WTC11 (cell line): ENCODE data around the gene SCGB1A1. TPM values are rescaled to one million over a fixed set of nuclear protein-coding genes. Genes with fewer than 3 reads are reported as not detected.

ENCODE experiments used
- ATAC-seq: fragments of 200-7000 bp; cut with Tn5 transposase; 2 replicates; pipeline ENCODE4 v1.10.0; 2021; ENCODE audit warnings: mild to moderate bottlenecking, moderate library complexity
- CTCF ChIA-PET: fragments of 300-600 bp; sonication (Branson Sonifier 250); formaldehyde crosslinking; loops from one replicate; lab custom pipeline; 2021; ENCODE audit warnings: antibody characterized with exemption; lab: Charles Lee
- POLR2A ChIA-PET: fragments of 350-600 bp; sonication (Branson Sonifier 250); formaldehyde crosslinking; loops from one replicate; lab custom pipeline; 2021; ENCODE audit warnings: antibody characterized with exemption; lab: Charles Lee
- DNase-seq: peaks from one replicate; pipeline ENCODE4 v3.0.0; 2021; ENCODE audit warnings: low spot score
- H3K27ac Mint-ChIP-seq: 2 replicates; pipeline ENCODE4 v1.8.0; 2021; ENCODE audit warnings: mixed read lengths
- H3K27me3 Mint-ChIP-seq: 2 replicates; pipeline ENCODE4 v1.8.0; 2021; ENCODE audit warnings: low read depth, mild to moderate bottlenecking, moderate library complexity, mixed read lengths
- H3K36me3 Mint-ChIP-seq: 2 replicates; pipeline ENCODE4 v1.8.0; 2021; ENCODE audit warnings: mixed read lengths
- H3K4me1 Mint-ChIP-seq: 2 replicates; pipeline ENCODE4 v1.8.0; 2022; ENCODE audit warnings: mixed read lengths
- H3K4me3 Mint-ChIP-seq: 2 replicates; pipeline ENCODE4 v1.8.0; 2021; ENCODE audit warnings: mild to moderate bottlenecking, moderate library complexity, mixed read lengths
- H3K9me3 Mint-ChIP-seq: 2 replicates; pipeline ENCODE4 v1.8.0; 2021; ENCODE audit warnings: mixed read lengths
- ELF4 ChIP-seq: sonication (generic); formaldehyde crosslinking; IDR thresholded peaks from 2 replicates; pipeline ENCODE4 v1.8.1; 2022; ENCODE audit warnings: low read depth, mild to moderate bottlenecking, moderate library complexity, missing genetic modification reagents
- GABPB1 ChIP-seq: sonication (generic); formaldehyde crosslinking; IDR thresholded peaks from 2 replicates; pipeline ENCODE4 v1.8.1; 2023; ENCODE audit warnings: mild to moderate bottlenecking, missing genetic modification reagents
- GTF2I ChIP-seq: fragments of 250-450 bp; sonication (Bioruptor Pico); conservative IDR thresholded peaks from 2 replicates; pipeline ENCODE4 v1.4.0; 2021; ENCODE audit warnings: mild to moderate bottlenecking
- MXD4 ChIP-seq: fragments of 250-450 bp; sonication (Bioruptor Pico); IDR thresholded peaks from 2 replicates; pipeline ENCODE4 v1.8.0; 2021; ENCODE audit warnings: mild to moderate bottlenecking, moderate library complexity, borderline replicate concordance
- MYBL2 ChIP-seq: sonication (generic); formaldehyde crosslinking; IDR thresholded peaks from 2 replicates; pipeline ENCODE4 v1.8.1; 2023; ENCODE audit warnings: mild to moderate bottlenecking, moderate library complexity, missing genetic modification reagents
- TEAD1 ChIP-seq: sonication (generic); formaldehyde crosslinking; IDR thresholded peaks from 2 replicates; pipeline ENCODE4 v1.8.0; 2022; ENCODE audit warnings: mild to moderate bottlenecking, missing genetic modification reagents
- USF1 ChIP-seq: sonication (generic); formaldehyde crosslinking; IDR thresholded peaks from 2 replicates; pipeline ENCODE4 v1.8.0; 2022; ENCODE audit warnings: mild to moderate bottlenecking, missing genetic modification reagents
- ZBTB21 ChIP-seq: sonication (generic); formaldehyde crosslinking; IDR thresholded peaks from 2 replicates; pipeline ENCODE4 v1.8.1; 2023; ENCODE audit warnings: mild to moderate bottlenecking, missing genetic modification reagents, borderline replicate concordance
- ZNF138 ChIP-seq: sonication (generic); formaldehyde crosslinking; conservative IDR thresholded peaks from 2 replicates; pipeline ENCODE4 v1.8.1; 2022; ENCODE audit warnings: mild to moderate bottlenecking, moderate library complexity, missing genetic modification reagents
- ZNF219 ChIP-seq: sonication (generic); formaldehyde crosslinking; IDR thresholded peaks from 2 replicates; pipeline ENCODE4 v1.8.0; 2023; ENCODE audit warnings: missing genetic modification reagents, mild to moderate bottlenecking, borderline replicate concordance
- ZNF317 ChIP-seq: sonication (generic); formaldehyde crosslinking; IDR thresholded peaks from 2 replicates; pipeline ENCODE4 v1.8.1; 2023; ENCODE audit warnings: low read depth, mild to moderate bottlenecking, moderate library complexity, missing genetic modification reagents, borderline replicate concordance
- ZNF423 ChIP-seq: fragments of 250-450 bp; sonication (Bioruptor Pico); IDR thresholded peaks from 2 replicates; pipeline ENCODE4 v2.1.2; 2022; ENCODE audit warnings: mild to moderate bottlenecking, moderate library complexity
- ZNF512 ChIP-seq: sonication (generic); formaldehyde crosslinking; IDR thresholded peaks from 2 replicates; pipeline ENCODE4 v1.8.1; 2022; ENCODE audit warnings: missing genetic modification reagents, borderline replicate concordance
- total RNA-seq: library from RNA; stranded (reverse); gene quantifications from 3 replicates; pipeline ENCODE4 v1.2.3, GENCODE V29; 2021
- TF ChIP-seq, protein P1 (sequence below): sonication (generic); formaldehyde crosslinking; IDR thresholded peaks from 2 replicates; pipeline ENCODE4 v1.8.0; 2022; ENCODE audit warnings: mild to moderate bottlenecking, missing genetic modification reagents
- TF ChIP-seq, protein P2 (sequence below): sonication (generic); formaldehyde crosslinking; IDR thresholded peaks from 2 replicates; pipeline ENCODE4 v1.8.1; 2023; ENCODE audit warnings: mild to moderate bottlenecking, missing genetic modification reagents, moderate library complexity
- TF ChIP-seq, protein P3 (sequence below): sonication (generic); formaldehyde crosslinking; IDR thresholded peaks from 2 replicates; pipeline ENCODE4 v1.8.0; 2023; ENCODE audit warnings: missing genetic modification reagents, mild to moderate bottlenecking, borderline replicate concordance
- TF ChIP-seq, protein P4 (sequence below): sonication (generic); formaldehyde crosslinking; IDR thresholded peaks from 2 replicates; pipeline ENCODE4 v1.8.1; 2022; ENCODE audit warnings: mild to moderate bottlenecking, moderate library complexity, missing genetic modification reagents
- TF ChIP-seq, protein P5 (sequence below): fragments of 250-450 bp; sonication (Bioruptor Pico); IDR thresholded peaks from 2 replicates; pipeline ENCODE4 v1.9.0; 2021; ENCODE audit warnings: mild to moderate bottlenecking

The SCGB1A1 gene
- total RNA-seq, 1 experiment from 2014 or later = 1.2 TPM

- Mint-ChIP-seq H3K9me3 (no peaks in the 10 kb centered on the region), H3K4me1 (no peaks in the 10 kb centered on the region; the same call in 1 of the 2 replicates), H3K4me3 (no peak overlapping the region), H3K27ac (no peak overlapping the region), H3K27me3 (no peaks in the 10 kb centered on the region), H3K36me3 (no peaks in the 10 kb centered on the region)
- ChIA-PET POLR2A (no interaction called here), CTCF (interaction anchor here (1.1 to 3.0 kb wide), 4 partner anchors 40 to 96 kb away, joined by 3 to 15 read pairs (median 4); no protein-coding TSS in a partner anchor)
- TF ChIP-seq ZBTB21 (no peak), ZNF512 (CRISPR knock-in tag) (no peak), MXD4 (CRISPR knock-in tag) (no peak), TEAD1 (CRISPR knock-in tag) (no peak), USF1 (CRISPR knock-in tag) (no peak), ZNF423 (CRISPR knock-in tag) (no peak), MYBL2 (CRISPR knock-in tag) (no peak), ELF4 (CRISPR knock-in tag) (no peak), ZNF219 (CRISPR knock-in tag) (no peak), GTF2I (no peak), ZNF138 (CRISPR knock-in tag) (no peak), GABPB1 (CRISPR knock-in tag) (no peak), ZNF317 (CRISPR knock-in tag) (no peak)
- TF ChIP-seq, protein P1, sequence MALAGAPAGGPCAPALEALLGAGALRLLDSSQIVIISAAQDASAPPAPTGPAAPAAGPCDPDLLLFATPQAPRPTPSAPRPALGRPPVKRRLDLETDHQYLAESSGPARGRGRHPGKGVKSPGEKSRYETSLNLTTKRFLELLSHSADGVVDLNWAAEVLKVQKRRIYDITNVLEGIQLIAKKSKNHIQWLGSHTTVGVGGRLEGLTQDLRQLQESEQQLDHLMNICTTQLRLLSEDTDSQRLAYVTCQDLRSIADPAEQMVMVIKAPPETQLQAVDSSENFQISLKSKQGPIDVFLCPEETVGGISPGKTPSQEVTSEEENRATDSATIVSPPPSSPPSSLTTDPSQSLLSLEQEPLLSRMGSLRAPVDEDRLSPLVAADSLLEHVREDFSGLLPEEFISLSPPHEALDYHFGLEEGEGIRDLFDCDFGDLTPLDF (CRISPR knock-in tag) = no peak
- TF ChIP-seq, protein P2, sequence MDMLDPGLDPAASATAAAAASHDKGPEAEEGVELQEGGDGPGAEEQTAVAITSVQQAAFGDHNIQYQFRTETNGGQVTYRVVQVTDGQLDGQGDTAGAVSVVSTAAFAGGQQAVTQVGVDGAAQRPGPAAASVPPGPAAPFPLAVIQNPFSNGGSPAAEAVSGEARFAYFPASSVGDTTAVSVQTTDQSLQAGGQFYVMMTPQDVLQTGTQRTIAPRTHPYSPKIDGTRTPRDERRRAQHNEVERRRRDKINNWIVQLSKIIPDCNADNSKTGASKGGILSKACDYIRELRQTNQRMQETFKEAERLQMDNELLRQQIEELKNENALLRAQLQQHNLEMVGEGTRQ = no peak
- TF ChIP-seq, protein P3, sequence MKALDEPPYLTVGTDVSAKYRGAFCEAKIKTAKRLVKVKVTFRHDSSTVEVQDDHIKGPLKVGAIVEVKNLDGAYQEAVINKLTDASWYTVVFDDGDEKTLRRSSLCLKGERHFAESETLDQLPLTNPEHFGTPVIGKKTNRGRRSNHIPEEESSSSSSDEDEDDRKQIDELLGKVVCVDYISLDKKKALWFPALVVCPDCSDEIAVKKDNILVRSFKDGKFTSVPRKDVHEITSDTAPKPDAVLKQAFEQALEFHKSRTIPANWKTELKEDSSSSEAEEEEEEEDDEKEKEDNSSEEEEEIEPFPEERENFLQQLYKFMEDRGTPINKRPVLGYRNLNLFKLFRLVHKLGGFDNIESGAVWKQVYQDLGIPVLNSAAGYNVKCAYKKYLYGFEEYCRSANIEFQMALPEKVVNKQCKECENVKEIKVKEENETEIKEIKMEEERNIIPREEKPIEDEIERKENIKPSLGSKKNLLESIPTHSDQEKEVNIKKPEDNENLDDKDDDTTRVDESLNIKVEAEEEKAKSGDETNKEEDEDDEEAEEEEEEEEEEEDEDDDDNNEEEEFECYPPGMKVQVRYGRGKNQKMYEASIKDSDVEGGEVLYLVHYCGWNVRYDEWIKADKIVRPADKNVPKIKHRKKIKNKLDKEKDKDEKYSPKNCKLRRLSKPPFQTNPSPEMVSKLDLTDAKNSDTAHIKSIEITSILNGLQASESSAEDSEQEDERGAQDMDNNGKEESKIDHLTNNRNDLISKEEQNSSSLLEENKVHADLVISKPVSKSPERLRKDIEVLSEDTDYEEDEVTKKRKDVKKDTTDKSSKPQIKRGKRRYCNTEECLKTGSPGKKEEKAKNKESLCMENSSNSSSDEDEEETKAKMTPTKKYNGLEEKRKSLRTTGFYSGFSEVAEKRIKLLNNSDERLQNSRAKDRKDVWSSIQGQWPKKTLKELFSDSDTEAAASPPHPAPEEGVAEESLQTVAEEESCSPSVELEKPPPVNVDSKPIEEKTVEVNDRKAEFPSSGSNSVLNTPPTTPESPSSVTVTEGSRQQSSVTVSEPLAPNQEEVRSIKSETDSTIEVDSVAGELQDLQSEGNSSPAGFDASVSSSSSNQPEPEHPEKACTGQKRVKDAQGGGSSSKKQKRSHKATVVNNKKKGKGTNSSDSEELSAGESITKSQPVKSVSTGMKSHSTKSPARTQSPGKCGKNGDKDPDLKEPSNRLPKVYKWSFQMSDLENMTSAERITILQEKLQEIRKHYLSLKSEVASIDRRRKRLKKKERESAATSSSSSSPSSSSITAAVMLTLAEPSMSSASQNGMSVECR (CRISPR knock-in tag) = no peak
- TF ChIP-seq, protein P4, sequence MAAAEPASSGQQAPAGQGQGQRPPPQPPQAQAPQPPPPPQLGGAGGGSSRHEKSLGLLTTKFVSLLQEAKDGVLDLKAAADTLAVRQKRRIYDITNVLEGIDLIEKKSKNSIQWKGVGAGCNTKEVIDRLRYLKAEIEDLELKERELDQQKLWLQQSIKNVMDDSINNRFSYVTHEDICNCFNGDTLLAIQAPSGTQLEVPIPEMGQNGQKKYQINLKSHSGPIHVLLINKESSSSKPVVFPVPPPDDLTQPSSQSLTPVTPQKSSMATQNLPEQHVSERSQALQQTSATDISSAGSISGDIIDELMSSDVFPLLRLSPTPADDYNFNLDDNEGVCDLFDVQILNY (CRISPR knock-in tag) = no peak
- TF ChIP-seq, protein P5, sequence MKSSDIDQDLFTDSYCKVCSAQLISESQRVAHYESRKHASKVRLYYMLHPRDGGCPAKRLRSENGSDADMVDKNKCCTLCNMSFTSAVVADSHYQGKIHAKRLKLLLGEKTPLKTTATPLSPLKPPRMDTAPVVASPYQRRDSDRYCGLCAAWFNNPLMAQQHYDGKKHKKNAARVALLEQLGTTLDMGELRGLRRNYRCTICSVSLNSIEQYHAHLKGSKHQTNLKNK (CRISPR knock-in tag) = no peak
- DNase-seq (no peak), ATAC-seq (no peak)
Observed at GRCh38 chr11:62464655-62465054, 45.8 kb downstream of the SCGB1A1 start.
